CD4-positive, alpha-beta T cell treated with Interleukin-2 at 100 ng/mL for 4 hours (primary cell): ENCODE measurements around the gene CDC34.

Source experiments
- DNase-seq: peaks from one replicate; pipeline ENCODE4 v3.0.0-alpha.2; 2020; ENCODE audit warnings: low spot score

Gene CDC34

GRCh38 chr19:531753-532560, at the start of gene CDC34:
TSS of gene CDC34 (plus strand) at chr19:531760. CDS start at chr19:531932, 172 bp downstream.
- no peak for DNase-seq

GRCh38 chr19:482186-483041, 49.1 kb upstream of the CDC34 start:
- no peak for DNase-seq

- no peak for DNase-seq
These were observed 48.1 kb upstream of the CDC34 start for GRCh38 chr19:483332-484072.

GRCh38 chr19:484494-484893, 47.1 kb upstream of the CDC34 start:
- DNase-seq = no peak

GRCh38 chr19:485077-485476, 46.5 kb upstream of the CDC34 start:
- DNase-seq = no peak

GRCh38 chr19:485583-486236, 45.9 kb upstream of the CDC34 start:
- no peak for DNase-seq

- peak; percentile 94 for DNase-seq
These were observed 42.8 kb upstream of the CDC34 start for GRCh38 chr19:488505-489417.

- DNase-seq = no peak
These were observed 42.0 kb upstream of the CDC34 start for GRCh38 chr19:489418-490196.

GRCh38 chr19:491146-491741, 40.3 kb upstream of the CDC34 start:
- DNase-seq = no peak

- DNase-seq = no peak
These were observed 39.4 kb upstream of the CDC34 start for GRCh38 chr19:492091-492531.

- DNase-seq = no peak
These were observed 38.0 kb upstream of the CDC34 start for GRCh38 chr19:493391-494170.

- DNase-seq = no peak
These were observed 37.1 kb upstream of the CDC34 start for GRCh38 chr19:494171-495080.

- DNase-seq = no peak
These were observed 36.5 kb upstream of the CDC34 start for GRCh38 chr19:495081-495401.

GRCh38 chr19:495402-496111, 36.0 kb upstream of the CDC34 start:
- DNase-seq = peak; percentile 30

- no peak for DNase-seq
These were observed 35.4 kb upstream of the CDC34 start, which contains the start of gene MADCAM1 for GRCh38 chr19:496112-496665. TSS of gene MADCAM1 (plus strand) at chr19:496486. CDS start at chr19:496500, 14 bp downstream.

- DNase-seq = no peak
These were observed 34.6 kb upstream of the CDC34 start for GRCh38 chr19:496986-497385.

GRCh38 chr19:497491-497868, 34.1 kb upstream of the CDC34 start:
- DNase-seq = no peak
